ENCODE results near the gene THRSP.
"Not testable (repeated sequence)": the region's sequence is repeated elsewhere in the genome, so short reads cannot be mapped to it uniquely, and the experiment has no call there.

GRCh38 chr11:78028423-78028822, 35.2 kb upstream of the THRSP start:
- TF ChIP-seq MXI1 (IDR thresholded peaks at IDR 0.05; ENCODE audit: borderline replicate concordance, low read depth, low read length); CTCF (conservative IDR thresholded peaks at IDR 0.05; ENCODE audit: low read depth, low read length); POLR2A (IDR thresholded peaks at IDR 0.05; ENCODE audit: low read depth, low read length); RFX5 (IDR thresholded peaks at IDR 0.05; ENCODE audit: low read depth, low read length); MAZ (IDR thresholded peaks at IDR 0.05; ENCODE audit: borderline replicate concordance, low read depth, low read length); RAD21 (IDR thresholded peaks at IDR 0.05; ENCODE audit: low read length); MAFK (IDR thresholded peaks at IDR 0.05; ENCODE audit: low read depth, low read length); BHLHE40 (IDR thresholded peaks at IDR 0.05; ENCODE audit: low read depth, low read length); SMC3 (IDR thresholded peaks at IDR 0.05; ENCODE audit: low read depth, low read length); FOS (IDR thresholded peaks at IDR 0.05; ENCODE audit: low read depth, low read length); CEBPB (IDR thresholded peaks at IDR 0.05; ENCODE audit: low read depth, low read length); NFE2L2 (IDR thresholded peaks at IDR 0.05; ENCODE audit: low read depth, low read length); RCOR1 (IDR thresholded peaks at IDR 0.05; ENCODE audit: insufficient replicate concordance, low read length): not testable (repeated sequence)
- TF ChIP-seq, protein P1, sequence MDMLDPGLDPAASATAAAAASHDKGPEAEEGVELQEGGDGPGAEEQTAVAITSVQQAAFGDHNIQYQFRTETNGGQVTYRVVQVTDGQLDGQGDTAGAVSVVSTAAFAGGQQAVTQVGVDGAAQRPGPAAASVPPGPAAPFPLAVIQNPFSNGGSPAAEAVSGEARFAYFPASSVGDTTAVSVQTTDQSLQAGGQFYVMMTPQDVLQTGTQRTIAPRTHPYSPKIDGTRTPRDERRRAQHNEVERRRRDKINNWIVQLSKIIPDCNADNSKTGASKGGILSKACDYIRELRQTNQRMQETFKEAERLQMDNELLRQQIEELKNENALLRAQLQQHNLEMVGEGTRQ (IDR thresholded peaks at IDR 0.05; ENCODE audit: low read depth, low read length), result not testable (repeated sequence)

All from IMR-90 (cell line).